Mesothelial cell of epicardium (in vitro differentiated cells): ENCODE results near the gene DBP. TPM values are rescaled to one million over a fixed set of nuclear protein-coding genes. Genes with fewer than 3 reads are reported as not detected.

Source experiments
- DNase-seq, 2 experiments: peaks; one replicate each; pipeline ENCODE4 v3.0.0; 2021; ENCODE audit warnings: low spot score in 2 of 2; ENCODE audit not compliant: unreplicated experiment in 2 of 2
- H3K27ac Mint-ChIP-seq: 2 replicates; pipeline ENCODE4 v1.8.0; 2021; ENCODE audit warnings: mixed read lengths
- H3K27me3 Mint-ChIP-seq: 2 replicates; pipeline ENCODE4 v1.8.0; 2021; ENCODE audit warnings: low read depth, mixed read lengths
- H3K36me3 Mint-ChIP-seq: 2 replicates; pipeline ENCODE4 v1.8.0; 2021; ENCODE audit warnings: mixed read lengths
- H3K4me1 Mint-ChIP-seq: 2 replicates; pipeline ENCODE4 v1.8.0; 2021; ENCODE audit warnings: mixed read lengths
- H3K4me3 Mint-ChIP-seq: 2 replicates; pipeline ENCODE4 v1.8.0; 2021; ENCODE audit warnings: mild to moderate bottlenecking, moderate library complexity, mixed read lengths
- H3K9me3 Mint-ChIP-seq: 2 replicates; pipeline ENCODE4 v1.8.0; 2021; ENCODE audit warnings: mixed read lengths
- total RNA-seq: library from RNA; stranded (reverse); gene quantifications from 3 replicates; pipeline ENCODE4 v1.2.1, GENCODE V29; 2021
- TF ChIP-seq, protein P1 (sequence below): fragments of 200-600 bp; sonication (generic); IDR thresholded peaks from one replicate; pipeline ENCODE4 v1.5.0; 2021; ENCODE audit warnings: antibody characterized with exemption; ENCODE audit not compliant: unreplicated experiment

Gene DBP
- total RNA-seq, 1 donor from 2014 or later = 13.1 TPM

- Mint-ChIP-seq H3K4me3 (peak within 1 kb of the TSS; percentile 99), H3K27me3 (no peaks in the 10 kb centered on the region), H3K4me1 (peaks cover 49% of the 10 kb centered on the region), H3K27ac (peak within 1 kb of the TSS; percentile 99), H3K9me3 (no peaks in the 10 kb centered on the region), H3K36me3 (peaks cover 5% of the 10 kb centered on the region)
- peak; percentile 95 to 96 for DNase-seq
- TF ChIP-seq, protein P1, sequence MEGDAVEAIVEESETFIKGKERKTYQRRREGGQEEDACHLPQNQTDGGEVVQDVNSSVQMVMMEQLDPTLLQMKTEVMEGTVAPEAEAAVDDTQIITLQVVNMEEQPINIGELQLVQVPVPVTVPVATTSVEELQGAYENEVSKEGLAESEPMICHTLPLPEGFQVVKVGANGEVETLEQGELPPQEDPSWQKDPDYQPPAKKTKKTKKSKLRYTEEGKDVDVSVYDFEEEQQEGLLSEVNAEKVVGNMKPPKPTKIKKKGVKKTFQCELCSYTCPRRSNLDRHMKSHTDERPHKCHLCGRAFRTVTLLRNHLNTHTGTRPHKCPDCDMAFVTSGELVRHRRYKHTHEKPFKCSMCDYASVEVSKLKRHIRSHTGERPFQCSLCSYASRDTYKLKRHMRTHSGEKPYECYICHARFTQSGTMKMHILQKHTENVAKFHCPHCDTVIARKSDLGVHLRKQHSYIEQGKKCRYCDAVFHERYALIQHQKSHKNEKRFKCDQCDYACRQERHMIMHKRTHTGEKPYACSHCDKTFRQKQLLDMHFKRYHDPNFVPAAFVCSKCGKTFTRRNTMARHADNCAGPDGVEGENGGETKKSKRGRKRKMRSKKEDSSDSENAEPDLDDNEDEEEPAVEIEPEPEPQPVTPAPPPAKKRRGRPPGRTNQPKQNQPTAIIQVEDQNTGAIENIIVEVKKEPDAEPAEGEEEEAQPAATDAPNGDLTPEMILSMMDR = no peak
Observed at GRCh38 chr19:48618916-48619691, 18.1 kb downstream of the DBP start, which contains the start of the genes RPL18 and SPHK2. RPL18 (minus strand) TSS chr19:48619178; CDS start chr19:48619143, 35 bp downstream. SPHK2 (plus strand) TSS chr19:48619506; CDS start chr19:48620515, 1,009 bp downstream.

GRCh38 chr19:48618278-48618915, 18.8 kb downstream of the DBP start:
- peak overlapping the region; percentile 99 for H3K4me3 Mint-ChIP-seq
- peak overlapping the region; percentile 99 for H3K27ac Mint-ChIP-seq
- TF ChIP-seq, protein P1 = no peak
- no peaks in the 10 kb centered on the region for H3K27me3 Mint-ChIP-seq
- H3K9me3 Mint-ChIP-seq = no peaks in the 10 kb centered on the region
- H3K36me3 Mint-ChIP-seq = peaks cover 5% of the 10 kb centered on the region
- peak in 1 of 2 experiments; percentile 47 for DNase-seq
- peaks cover 43% of the 10 kb centered on the region for H3K4me1 Mint-ChIP-seq

DNA sequence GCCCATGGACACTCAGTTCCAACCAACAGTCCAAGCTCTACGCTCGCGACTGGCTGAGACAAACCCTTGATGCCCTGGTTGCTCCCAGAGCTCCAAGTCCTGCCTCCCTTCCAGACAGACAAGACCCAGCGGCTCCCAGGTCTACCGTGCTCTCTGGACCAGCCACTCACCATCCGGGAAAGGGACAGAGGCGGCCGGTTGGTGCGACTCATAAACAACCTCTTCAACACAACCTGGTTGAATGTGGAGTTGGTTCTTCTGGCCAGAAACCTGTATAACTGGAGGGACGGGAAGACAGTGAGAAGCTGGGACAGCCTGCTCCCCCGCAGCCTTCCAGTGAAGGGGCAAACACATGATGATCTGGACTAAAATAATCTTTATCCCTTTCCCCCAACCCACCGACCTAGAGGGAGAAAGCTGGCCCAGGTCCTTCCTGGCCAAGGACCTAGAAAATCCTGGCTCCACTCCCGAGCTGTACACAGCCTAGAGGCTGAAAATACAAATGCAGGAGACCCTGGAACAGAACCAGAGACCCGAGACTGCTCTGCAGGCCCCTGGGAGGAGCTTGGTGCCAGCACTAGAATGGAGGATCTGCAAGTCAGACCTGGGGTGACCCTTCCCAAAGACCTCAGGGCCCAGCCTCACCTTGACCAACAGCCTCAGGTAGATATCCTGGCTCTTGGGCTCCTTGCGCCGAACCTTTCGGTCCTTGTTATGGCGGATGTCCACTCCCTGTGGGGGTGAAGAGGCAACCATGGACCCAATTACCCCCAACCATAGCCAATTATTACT, 19.8 kb downstream of the DBP start:
- Mint-ChIP-seq H3K9me3 (no peaks in the 10 kb centered on the region), H3K27ac (peak overlapping the region; percentile 99), H3K27me3 (no peaks in the 10 kb centered on the region), H3K4me1 (peaks cover 39% of the 10 kb centered on the region), H3K36me3 (peaks cover 5% of the 10 kb centered on the region), H3K4me3 (peak overlapping the region; percentile 99)
- TF ChIP-seq, protein P1 = no peak
- no peak for DNase-seq

DNA sequence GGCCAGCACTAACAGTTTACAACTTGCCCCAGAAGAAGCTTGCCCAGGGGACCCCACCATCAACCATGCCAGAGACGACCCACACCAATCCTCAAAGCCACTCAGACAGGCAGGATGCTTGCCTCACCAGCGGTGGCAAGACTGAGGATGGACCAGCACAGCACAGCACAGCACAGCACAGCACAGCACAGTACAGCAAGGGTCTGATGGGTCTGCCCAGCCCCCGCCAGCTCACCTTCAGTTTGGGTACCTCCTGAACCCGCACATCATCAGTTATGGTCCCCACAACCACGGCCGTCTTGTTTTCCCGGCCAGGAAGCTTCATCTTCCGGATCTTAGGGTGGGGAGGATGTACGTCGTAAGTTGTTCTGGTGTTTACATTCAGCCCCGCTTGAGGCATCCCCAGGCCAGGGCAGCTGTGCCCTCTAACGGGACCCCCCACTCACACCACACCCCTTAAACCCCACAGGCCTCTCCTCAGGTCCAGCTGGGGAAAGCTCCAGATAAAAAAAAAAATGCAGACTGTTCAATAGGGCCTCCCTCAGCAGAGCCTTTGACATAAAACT, 20.6 kb downstream of the DBP start:
- peak overlapping the region; percentile 99 for H3K27ac Mint-ChIP-seq
- DNase-seq = no peak
- peaks cover 34% of the 10 kb centered on the region for H3K4me1 Mint-ChIP-seq
- H3K36me3 Mint-ChIP-seq = peaks cover 5% of the 10 kb centered on the region
- TF ChIP-seq, protein P1 = no peak
- H3K27me3 Mint-ChIP-seq = no peaks in the 10 kb centered on the region
- H3K9me3 Mint-ChIP-seq = no peaks in the 10 kb centered on the region
- H3K4me3 Mint-ChIP-seq = peak overlapping the region; percentile 99

GRCh38 chr19:48616041-48616436, 21.1 kb downstream of the DBP start:
- Mint-ChIP-seq H3K36me3 (peaks cover 5% of the 10 kb centered on the region), H3K9me3 (no peaks in the 10 kb centered on the region), H3K4me1 (peaks cover 34% of the 10 kb centered on the region), H3K4me3 (peak overlapping the region; percentile 46), H3K27ac (peak overlapping the region; percentile 59), H3K27me3 (no peaks in the 10 kb centered on the region)
- DNase-seq = no peak
- TF ChIP-seq, protein P1 = no peak
